Measurements from ENCODE around the gene QPCT. TPM values are rescaled to one million over a fixed set of nuclear protein-coding genes. Genes with fewer than 3 reads are reported as not detected.

QPCT gene
- total and polyA plus RNA-seq, 2 donors from 2014 or later, result 10.4 to 16.6 TPM

- H3K9ac ChIP-seq (ENCODE audit: low read length in 3 of 3), result no peak overlapping the region
- DNase-seq, result peak in 4 of 5 donors; percentile 43 to 79 (median 58)
- no peaks in the 10 kb centered on the region for H3K9me3 ChIP-seq (ENCODE audit: control insufficient read depth in 2 of 3, insufficient read depth in 1 of 3, low read length in 3 of 3)
- TF ChIP-seq CTCF (IDR thresholded peaks at IDR 0.05; ENCODE audit: borderline replicate concordance, extremely low read depth, insufficient read depth), result no peak
- no peak overlapping the region for H3K4me3 ChIP-seq (ENCODE audit: low read length in 3 of 3)
- H3K36me3 ChIP-seq (ENCODE audit: control insufficient read depth in 2 of 3, insufficient read depth in 3 of 3, low read length in 3 of 3), result no peaks in the 10 kb centered on the region
- intact Hi-C loops (cut with DNase I), result no loop called here
- no peaks in the 10 kb centered on the region for H3K27me3 ChIP-seq (ENCODE audit: control insufficient read depth, insufficient read depth, low read length)
- no peak overlapping the region for H3K27ac ChIP-seq (ENCODE audit: low read depth in 2 of 2, low read length in 2 of 2)
- FAIRE-seq, result no peak
- no peaks in the 10 kb centered on the region for H3K4me1 ChIP-seq (ENCODE audit: control insufficient read depth in 2 of 3, insufficient read depth in 2 of 3, low read depth in 1 of 3, low read length in 3 of 3)
Measured at GRCh38 chr2:37389989-37390765, 45.7 kb downstream of the QPCT start.

GRCh38 chr2:37390777-37391176 lies 46.3 kb downstream of the QPCT start:
- Histone ChIP-seq H3K9ac (ENCODE audit: low read length in 3 of 3) (no peak overlapping the region), H3K4me3 (ENCODE audit: low read length in 3 of 3) (no peak overlapping the region), H3K27me3 (ENCODE audit: control insufficient read depth, insufficient read depth, low read length) (no peaks in the 10 kb centered on the region), H3K36me3 (ENCODE audit: control insufficient read depth in 2 of 3, insufficient read depth in 3 of 3, low read length in 3 of 3) (no peaks in the 10 kb centered on the region), H3K27ac (ENCODE audit: low read depth in 2 of 2, low read length in 2 of 2) (no peak overlapping the region), H3K4me1 (ENCODE audit: control insufficient read depth in 2 of 3, insufficient read depth in 2 of 3, low read depth in 1 of 3, low read length in 3 of 3) (no peaks in the 10 kb centered on the region), H3K9me3 (ENCODE audit: control insufficient read depth in 2 of 3, insufficient read depth in 1 of 3, low read length in 3 of 3) (no peaks in the 10 kb centered on the region)
- intact Hi-C loops (cut with DNase I), result no loop called here
- TF ChIP-seq CTCF (IDR thresholded peaks at IDR 0.05; ENCODE audit: borderline replicate concordance, extremely low read depth, insufficient read depth), result no peak
- FAIRE-seq (no peak), DNase-seq (no peak)

- no peak for FAIRE-seq
- no peak overlapping the region for H3K4me3 ChIP-seq (ENCODE audit: low read length in 3 of 3)
- TF ChIP-seq CTCF (IDR thresholded peaks at IDR 0.05; ENCODE audit: borderline replicate concordance, extremely low read depth, insufficient read depth), result no peak
- no peaks in the 10 kb centered on the region for H3K36me3 ChIP-seq (ENCODE audit: control insufficient read depth in 2 of 3, insufficient read depth in 3 of 3, low read length in 3 of 3)
- H3K9me3 ChIP-seq (ENCODE audit: control insufficient read depth in 2 of 3, insufficient read depth in 1 of 3, low read length in 3 of 3), result no peaks in the 10 kb centered on the region
- H3K27ac ChIP-seq (ENCODE audit: low read depth in 2 of 2, low read length in 2 of 2), result no peak overlapping the region
- H3K9ac ChIP-seq (ENCODE audit: low read length in 3 of 3), result no peak overlapping the region
- intact Hi-C loops (cut with DNase I), result no loop called here
- H3K4me1 ChIP-seq (ENCODE audit: control insufficient read depth in 2 of 3, insufficient read depth in 2 of 3, low read depth in 1 of 3, low read length in 3 of 3), result no peaks in the 10 kb centered on the region
- no peak for DNase-seq
- no peaks in the 10 kb centered on the region for H3K27me3 ChIP-seq (ENCODE audit: control insufficient read depth, insufficient read depth, low read length)
Measured at GRCh38 chr2:37391711-37392110, 47.3 kb downstream of the QPCT start.
